EL (cell line): ENCODE data around the gene SFI1.

Experiments used
- DNase-seq: peaks from one replicate; pipeline ENCODE4 v3.0.0-alpha.2; 2016

Gene SFI1

GRCh38 chr22:31647523-31648320 lies 151.4 kb downstream of the SFI1 start:
- peak; percentile 84 for DNase-seq

- peak; percentile 88 for DNase-seq
These were observed 154.1 kb downstream of the SFI1 start for GRCh38 chr22:31650391-31650790.

- DNase-seq, result no peak
These were observed 155.3 kb downstream of the SFI1 start for GRCh38 chr22:31651664-31652063.

GRCh38 chr22:31652088-31652487 lies 155.8 kb downstream of the SFI1 start:
- no peak for DNase-seq

GRCh38 chr22:31652911-31653684 lies 156.8 kb downstream of the SFI1 start:
- DNase-seq, result no peak

GRCh38 chr22:31653944-31654343 lies 157.6 kb downstream of the SFI1 start:
- no peak for DNase-seq

- no peak for DNase-seq
These were observed 158.1 kb downstream of the SFI1 start for GRCh38 chr22:31654408-31654807.

- peak; percentile 53 for DNase-seq
These were observed 162.9 kb downstream of the SFI1 start for GRCh38 chr22:31659246-31659645.

GRCh38 chr22:31660860-31661341 lies 164.6 kb downstream of the SFI1 start:
- peak; percentile 88 for DNase-seq

GRCh38 chr22:31661851-31662667 lies 165.7 kb downstream of the SFI1 start, which contains the start of gene PISD:
Gene PISD (minus strand): TSS chr22:31662215. CDS start chr22:31662208, 7 bp downstream.
- DNase-seq, result peak; percentile 94

GRCh38 chr22:31662668-31663037 lies 166.3 kb downstream of the SFI1 start:
- DNase-seq, result no peak
